ENCODE measurements around the gene MDFIC.

MDFIC gene

DNA sequence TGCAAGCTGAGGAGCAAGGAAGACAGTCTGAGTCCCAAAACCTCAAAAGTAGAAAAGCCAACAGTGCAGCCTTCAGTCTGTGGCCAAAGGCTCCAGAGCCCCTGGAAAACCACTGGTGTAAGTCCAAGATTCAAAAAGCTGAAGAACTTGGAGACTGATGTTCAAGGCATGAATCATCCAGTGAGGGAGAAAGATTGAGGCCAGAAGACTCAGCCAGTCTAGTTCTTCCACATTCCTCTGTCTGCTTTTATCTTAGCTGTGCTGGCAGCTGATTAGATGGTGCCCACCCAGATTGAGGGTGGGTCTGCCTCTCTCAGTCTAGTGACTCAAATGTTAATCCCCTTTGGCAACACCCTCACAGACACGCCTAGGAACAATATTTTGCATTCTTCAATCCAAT, 20.1 kb upstream of the MDFIC start:
- Histone ChIP-seq H3K9me2 (replicated peaks; ENCODE audit: insufficient read depth, low read length) (no peaks in the 10 kb centered on the region), H3K27me3 (replicated peaks; ENCODE audit: insufficient read depth, low read length) (no peaks in the 10 kb centered on the region), H2AFZ (ENCODE audit: low read length) (no peak overlapping the region), H3K36me3 (replicated peaks; ENCODE audit: insufficient read depth, low read length) (no peaks in the 10 kb centered on the region), H3K4me1 (ENCODE audit: low read length) (no peaks in the 10 kb centered on the region), H3K4me3 (ENCODE audit: low read length) (no peak overlapping the region), H3F3A (ENCODE audit: insufficient read depth, low read length) (no peaks in the 10 kb centered on the region), H3K4me2 (ENCODE audit: low read depth, low read length) (no peak overlapping the region), H3K9ac (ENCODE audit: low read length) (no peak overlapping the region), H3K27ac (ENCODE audit: low read length) (no peak overlapping the region), H3K79me2 (ENCODE audit: low read length) (no peaks in the 10 kb centered on the region), H4K20me1 (ENCODE audit: insufficient read depth, low read length) (no peaks in the 10 kb centered on the region), H3K9me3 (replicated peaks; ENCODE audit: insufficient read depth, low read length) (no peaks in the 10 kb centered on the region)
- TF ChIP-seq EZH2 (optimal IDR thresholded peaks at IDR 0.05; ENCODE audit: low read depth, low read length) (no peak), EZH2phosphoT487 (IDR thresholded peaks at IDR 0.05; ENCODE audit: low read length) (no peak)
- TF ChIP-seq, protein P1, sequence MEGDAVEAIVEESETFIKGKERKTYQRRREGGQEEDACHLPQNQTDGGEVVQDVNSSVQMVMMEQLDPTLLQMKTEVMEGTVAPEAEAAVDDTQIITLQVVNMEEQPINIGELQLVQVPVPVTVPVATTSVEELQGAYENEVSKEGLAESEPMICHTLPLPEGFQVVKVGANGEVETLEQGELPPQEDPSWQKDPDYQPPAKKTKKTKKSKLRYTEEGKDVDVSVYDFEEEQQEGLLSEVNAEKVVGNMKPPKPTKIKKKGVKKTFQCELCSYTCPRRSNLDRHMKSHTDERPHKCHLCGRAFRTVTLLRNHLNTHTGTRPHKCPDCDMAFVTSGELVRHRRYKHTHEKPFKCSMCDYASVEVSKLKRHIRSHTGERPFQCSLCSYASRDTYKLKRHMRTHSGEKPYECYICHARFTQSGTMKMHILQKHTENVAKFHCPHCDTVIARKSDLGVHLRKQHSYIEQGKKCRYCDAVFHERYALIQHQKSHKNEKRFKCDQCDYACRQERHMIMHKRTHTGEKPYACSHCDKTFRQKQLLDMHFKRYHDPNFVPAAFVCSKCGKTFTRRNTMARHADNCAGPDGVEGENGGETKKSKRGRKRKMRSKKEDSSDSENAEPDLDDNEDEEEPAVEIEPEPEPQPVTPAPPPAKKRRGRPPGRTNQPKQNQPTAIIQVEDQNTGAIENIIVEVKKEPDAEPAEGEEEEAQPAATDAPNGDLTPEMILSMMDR (IDR thresholded peaks at IDR 0.05; ENCODE audit: low read length) = no peak
- no peak for DNase-seq

DNA sequence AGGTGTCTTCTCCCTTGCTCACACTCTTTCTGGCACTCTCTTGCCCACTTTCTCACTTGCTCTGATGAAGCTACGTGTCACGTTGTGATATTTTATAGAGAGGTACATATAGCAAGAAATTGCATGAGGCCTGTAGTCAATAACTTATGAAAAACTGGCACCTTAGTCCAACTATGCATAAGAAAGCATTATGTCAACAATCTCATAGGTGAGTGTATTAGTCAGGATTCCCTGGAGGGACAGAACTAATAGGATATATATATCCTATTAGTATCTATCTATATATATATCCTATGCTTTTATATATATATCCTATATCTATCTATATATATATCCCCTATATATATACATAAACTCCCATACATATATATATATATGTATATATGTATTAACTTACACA, 18.8 kb upstream of the MDFIC start:
- H3K4me3 ChIP-seq (ENCODE audit: low read length) = no peak overlapping the region
- no peaks in the 10 kb centered on the region for H3K9me2 ChIP-seq (replicated peaks; ENCODE audit: insufficient read depth, low read length)
- no peak overlapping the region for H2AFZ ChIP-seq (ENCODE audit: low read length)
- H3K27me3 ChIP-seq (replicated peaks; ENCODE audit: insufficient read depth, low read length) = no peaks in the 10 kb centered on the region
- H4K20me1 ChIP-seq (ENCODE audit: insufficient read depth, low read length) = no peaks in the 10 kb centered on the region
- no peaks in the 10 kb centered on the region for H3F3A ChIP-seq (ENCODE audit: insufficient read depth, low read length)
- H3K4me1 ChIP-seq (ENCODE audit: low read length) = no peaks in the 10 kb centered on the region
- H3K4me2 ChIP-seq (ENCODE audit: low read depth, low read length) = no peak overlapping the region
- no peak for TF ChIP-seq EZH2phosphoT487 (IDR thresholded peaks at IDR 0.05; ENCODE audit: low read length)
- TF ChIP-seq, protein P1 (IDR thresholded peaks at IDR 0.05; ENCODE audit: low read length) = no peak
- no peak for TF ChIP-seq EZH2 (optimal IDR thresholded peaks at IDR 0.05; ENCODE audit: low read depth, low read length)
- H3K9me3 ChIP-seq (replicated peaks; ENCODE audit: insufficient read depth, low read length) = no peaks in the 10 kb centered on the region
- no peak overlapping the region for H3K27ac ChIP-seq (ENCODE audit: low read length)
- H3K36me3 ChIP-seq (replicated peaks; ENCODE audit: insufficient read depth, low read length) = no peaks in the 10 kb centered on the region
- DNase-seq = no peak
- no peak overlapping the region for H3K9ac ChIP-seq (ENCODE audit: low read length)
- no peaks in the 10 kb centered on the region for H3K79me2 ChIP-seq (ENCODE audit: low read length)

DNA sequence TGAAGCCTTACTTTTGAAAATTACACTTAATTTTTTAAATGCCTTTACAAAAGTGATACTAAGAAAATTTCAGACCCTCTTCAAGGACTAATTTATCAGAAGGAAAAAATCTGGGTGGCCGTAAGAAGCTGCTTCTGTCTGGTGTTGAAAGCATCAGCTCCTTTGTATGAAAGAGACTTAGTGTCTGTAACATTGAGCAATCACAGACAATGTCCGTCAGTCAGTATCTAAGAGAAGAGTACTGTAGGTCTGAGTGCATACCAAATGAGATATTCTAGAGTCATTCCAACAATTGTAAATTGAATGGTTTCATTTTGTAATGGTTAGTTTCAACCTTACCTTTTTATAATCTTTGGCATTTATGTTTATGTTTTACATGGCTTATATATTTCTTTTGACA, 11.1 kb upstream of the MDFIC start:
- no peaks in the 10 kb centered on the region for H4K20me1 ChIP-seq (ENCODE audit: insufficient read depth, low read length)
- no peak overlapping the region for H3K27ac ChIP-seq (ENCODE audit: low read length)
- no peak overlapping the region for H3K4me3 ChIP-seq (ENCODE audit: low read length)
- no peaks in the 10 kb centered on the region for H3F3A ChIP-seq (ENCODE audit: insufficient read depth, low read length)
- no peak overlapping the region for H3K9ac ChIP-seq (ENCODE audit: low read length)
- H3K4me1 ChIP-seq (ENCODE audit: low read length) = no peaks in the 10 kb centered on the region
- no peaks in the 10 kb centered on the region for H3K36me3 ChIP-seq (replicated peaks; ENCODE audit: insufficient read depth, low read length)
- no peaks in the 10 kb centered on the region for H3K9me3 ChIP-seq (replicated peaks; ENCODE audit: insufficient read depth, low read length)
- H3K27me3 ChIP-seq (replicated peaks; ENCODE audit: insufficient read depth, low read length) = no peaks in the 10 kb centered on the region
- no peaks in the 10 kb centered on the region for H3K9me2 ChIP-seq (replicated peaks; ENCODE audit: insufficient read depth, low read length)
- H2AFZ ChIP-seq (ENCODE audit: low read length) = no peak overlapping the region
- no peak overlapping the region for H3K4me2 ChIP-seq (ENCODE audit: low read depth, low read length)
- TF ChIP-seq EZH2 (optimal IDR thresholded peaks at IDR 0.05; ENCODE audit: low read depth, low read length) = no peak
- TF ChIP-seq, protein P1 (IDR thresholded peaks at IDR 0.05; ENCODE audit: low read length) = no peak
- no peak for TF ChIP-seq EZH2phosphoT487 (IDR thresholded peaks at IDR 0.05; ENCODE audit: low read length)
- H3K79me2 ChIP-seq (ENCODE audit: low read length) = no peaks in the 10 kb centered on the region
- DNase-seq = no peak

Data from MM.1S (cell line).